Stomach (tissue), 9 donors: ENCODE results near the gene ENTPD6. TPM values are rescaled to one million over a fixed set of nuclear protein-coding genes. Genes with fewer than 3 reads are reported as not detected.

Experiments
- DNase-seq, 2 donors: peaks; one replicate each; pipeline versions ENCODE4 v3.0.0 to v3.0.0-alpha.2; 2013 to 2019
- H3K27ac ChIP-seq, 5 donors: fragments of 200-600 bp in 4 of 5; sonication (generic) in 4 of 5; one replicate each; pipeline ENCODE4 v1.5.1; 2013 to 2019; ENCODE audit warnings: mild to moderate bottlenecking in 1 of 5, moderate library complexity in 1 of 5
- H3K27me3 ChIP-seq, 3 donors: fragments of 200-600 bp; sonication (generic); one replicate each; pipeline ENCODE4 v1.5.1; 2017 to 2019; ENCODE audit warnings: mixed run types in 1 of 3
- H3K36me3 ChIP-seq, 4 donors: fragments of 200-600 bp; sonication (generic); 1 replicate in 3 of 4; 2 replicates in 1 of 4; pipeline ENCODE4 v1.5.1; 2016 to 2019
- H3K4me1 ChIP-seq, 4 donors: fragments of 200-600 bp; sonication (generic); one replicate each; pipeline ENCODE4 v1.5.1; 2016 to 2019
- H3K4me3 ChIP-seq, 4 donors: fragments of 200-600 bp; sonication (generic) in 3 of 4; one replicate each; pipeline ENCODE4 v1.5.1; 2016 to 2019; ENCODE audit warnings: mild to moderate bottlenecking in 1 of 4
- H3K9me3 ChIP-seq, 4 donors: fragments of 200-600 bp; sonication (generic); one replicate each; pipeline ENCODE4 v1.5.1; 2016 to 2019
- EP300 ChIP-seq: sonication (generic); formaldehyde crosslinking; IDR thresholded peaks from one replicate; pipeline ENCODE4 v1.6.1; 2017; ENCODE audit warnings: antibody characterized with exemption
- POLR2A ChIP-seq, 4 donors: fragments of 450-650 bp; IDR thresholded peaks; one replicate each; pipeline ENCODE4 v1.6.1; 2016; ENCODE audit warnings: antibody characterized with exemption in 4 of 4, control low read depth in 2 of 4, mild to moderate bottlenecking in 1 of 4, moderate library complexity in 1 of 4
- POLR2AphosphoS5 ChIP-seq, 3 donors: sonication (generic); formaldehyde crosslinking; IDR thresholded peaks; one replicate each; pipeline ENCODE4 v1.6.1; 2016; ENCODE audit warnings: antibody characterized with exemption in 3 of 3
- WGBS, 5 donors: extraction: QIAGEN DNeasy Blood & Tissue Kit in 3 of 5; methylation state at CpG; one replicate each; pipeline versions ENCODE4 v1.1.5 to v1.1.7; 2013 to 2018; 5-methylcytosine and 5-hydroxymethylcytosine counted together
- intact Hi-C: fragments of 100-400 bp; cut with DNase I; formaldehyde crosslinking; loops from one replicate; pipeline ENCODE4 v1.15.1; 2023; ENCODE audit warnings: low total_unique reads
- polyA plus RNA-seq, 3 donors: library from polyadenylated mRNA; stranded (reverse); fragments of 200-250 nt; gene quantifications; one replicate each; pipeline ENCODE4 v1.2.3, GENCODE V29; 2013
- total RNA-seq, 5 donors: library from RNA; depleted of rRNA; stranded (reverse); fragments of >200 nt; gene quantifications; one replicate each; pipeline versions ENCODE4 v1.1.0 to v1.2.3, GENCODE V29; 2014 to 2016
- TF ChIP-seq, protein P1 (sequence below), 7 experiments: fragments of 450-650 bp in 4 of 7; fragments of 200-600 bp in 3 of 7; sonication (generic) in 3 of 7; IDR thresholded peaks; one replicate each; pipeline ENCODE4 v1.5.1; 2016 to 2019; ENCODE audit warnings: antibody characterized with exemption in 7 of 7, control low read depth in 2 of 7, mild to moderate bottlenecking in 1 of 7
- donor health status: healthy with polysubstance abuse.
- donor health status: Bipolar disorder and iron deficiency.
- donor health status: healthy.

The ENTPD6 gene
- total and polyA plus RNA-seq, 8 donors, result 38.5 to 110 (median 66.5) TPM

GRCh38 chr20:25148181-25148981 lies 47.1 kb upstream of the ENTPD6 start:
- peak overlapping the region; percentile 36 to 50 (median 42) for H3K4me3 ChIP-seq
- no peaks in the 10 kb centered on the region for H3K36me3 ChIP-seq
- peaks cover 10 to 13% (median 12%) of the 10 kb centered on the region in 4 donors for H3K4me1 ChIP-seq
- TF ChIP-seq, protein P1, sequence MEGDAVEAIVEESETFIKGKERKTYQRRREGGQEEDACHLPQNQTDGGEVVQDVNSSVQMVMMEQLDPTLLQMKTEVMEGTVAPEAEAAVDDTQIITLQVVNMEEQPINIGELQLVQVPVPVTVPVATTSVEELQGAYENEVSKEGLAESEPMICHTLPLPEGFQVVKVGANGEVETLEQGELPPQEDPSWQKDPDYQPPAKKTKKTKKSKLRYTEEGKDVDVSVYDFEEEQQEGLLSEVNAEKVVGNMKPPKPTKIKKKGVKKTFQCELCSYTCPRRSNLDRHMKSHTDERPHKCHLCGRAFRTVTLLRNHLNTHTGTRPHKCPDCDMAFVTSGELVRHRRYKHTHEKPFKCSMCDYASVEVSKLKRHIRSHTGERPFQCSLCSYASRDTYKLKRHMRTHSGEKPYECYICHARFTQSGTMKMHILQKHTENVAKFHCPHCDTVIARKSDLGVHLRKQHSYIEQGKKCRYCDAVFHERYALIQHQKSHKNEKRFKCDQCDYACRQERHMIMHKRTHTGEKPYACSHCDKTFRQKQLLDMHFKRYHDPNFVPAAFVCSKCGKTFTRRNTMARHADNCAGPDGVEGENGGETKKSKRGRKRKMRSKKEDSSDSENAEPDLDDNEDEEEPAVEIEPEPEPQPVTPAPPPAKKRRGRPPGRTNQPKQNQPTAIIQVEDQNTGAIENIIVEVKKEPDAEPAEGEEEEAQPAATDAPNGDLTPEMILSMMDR (IDR thresholded peaks at IDR 0.05), result no peak
- peak in 2 of 3 donors; percentile 23 to 51 for TF ChIP-seq POLR2AphosphoS5 (IDR thresholded peaks at IDR 0.05)
- intact Hi-C loops, result no loop called here
- peak overlapping the region in 1 of 5 donors; percentile 46 for H3K27ac ChIP-seq
- 6 to 13% (median 7%) methylated on average over 42 to 61 of the region's 61 CpGs for WGBS, 5 donors
- peak; percentile 54 to 86 for DNase-seq
- H3K9me3 ChIP-seq, result no peaks in the 10 kb centered on the region
- peaks cover 8 to 47% (median 29%) of the 10 kb centered on the region in 3 donors for H3K27me3 ChIP-seq

GRCh38 chr20:25148982-25149846 lies 46.3 kb upstream of the ENTPD6 start:
- no peak for DNase-seq
- TF ChIP-seq, protein P1 (IDR thresholded peaks at IDR 0.05), result no peak
- TF ChIP-seq POLR2A (IDR thresholded peaks at IDR 0.05) (no peak), POLR2AphosphoS5 (IDR thresholded peaks at IDR 0.05) (no peak), EP300 (no peak)
- Histone ChIP-seq H3K9me3 (no peaks in the 10 kb centered on the region), H3K4me3 (peak overlapping the region; percentile 36 to 50 (median 42)), H3K36me3 (no peaks in the 10 kb centered on the region), H3K27ac (no peak overlapping the region), H3K27me3 (peaks cover 8 to 47% (median 29%) of the 10 kb centered on the region in 3 donors), H3K4me1 (peaks cover 10 to 13% (median 12%) of the 10 kb centered on the region in 4 donors)
- 68 to 78% (median 74%) methylated on average over 17 of the region's 17 CpGs for WGBS, 5 donors
- intact Hi-C loops, result no loop called here

- no peak overlapping the region for H3K27ac ChIP-seq
- peaks cover 8 to 47% (median 29%) of the 10 kb centered on the region in 3 donors for H3K27me3 ChIP-seq
- H3K9me3 ChIP-seq, result no peaks in the 10 kb centered on the region
- no peak overlapping the region for H3K4me3 ChIP-seq
- TF ChIP-seq EP300, result no peak
- no peak for TF ChIP-seq POLR2AphosphoS5 (IDR thresholded peaks at IDR 0.05)
- no peak for TF ChIP-seq POLR2A (IDR thresholded peaks at IDR 0.05)
- TF ChIP-seq, protein P1 (IDR thresholded peaks at IDR 0.05), result no peak
- no peaks in the 10 kb centered on the region for H3K36me3 ChIP-seq
- DNase-seq, result no peak
- intact Hi-C loops, result no loop called here
- WGBS, 5 donors, result 79 to 89% (median 87%) methylated on average over 6 of the region's 6 CpGs
- peaks cover 10 to 13% (median 12%) of the 10 kb centered on the region in 4 donors for H3K4me1 ChIP-seq
Measured at GRCh38 chr20:25150016-25150415, 45.5 kb upstream of the ENTPD6 start.

DNA sequence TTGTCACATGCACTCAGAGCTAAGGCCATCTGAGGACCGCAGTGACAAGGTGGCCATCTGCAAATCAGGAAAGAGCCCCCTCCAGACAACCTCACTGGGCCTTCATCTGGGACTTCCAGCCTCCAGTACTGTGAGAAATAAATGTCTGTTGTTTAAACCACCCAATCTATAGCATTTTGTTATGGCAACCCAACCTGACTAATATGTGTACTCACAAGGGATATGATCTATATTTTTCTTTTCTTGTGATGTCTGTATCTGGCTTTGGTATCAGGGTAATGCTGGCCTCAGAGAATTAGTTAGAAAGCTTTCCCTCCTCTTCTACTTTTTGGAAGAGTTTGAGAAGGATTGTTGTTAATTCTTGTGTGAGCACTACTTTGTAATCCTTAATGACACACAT lies 37.5 kb upstream of the ENTPD6 start:
- TF ChIP-seq POLR2A (IDR thresholded peaks at IDR 0.05) (no peak), POLR2AphosphoS5 (IDR thresholded peaks at IDR 0.05) (no peak), EP300 (no peak)
- TF ChIP-seq, protein P1 (IDR thresholded peaks at IDR 0.05), result no peak
- Histone ChIP-seq H3K4me1 (no peaks in the 10 kb centered on the region), H3K27me3 (no peaks in the 10 kb centered on the region), H3K36me3 (no peaks in the 10 kb centered on the region), H3K27ac (no peak overlapping the region), H3K9me3 (no peaks in the 10 kb centered on the region), H3K4me3 (no peak overlapping the region)
- DNase-seq, result no peak
- intact Hi-C loops, result no loop called here
- WGBS, 5 donors, result 83 to 100% (median 90%) methylated on average over 1 of the region's 1 CpG
